GM21526 (cell line): Measurements from ENCODE around the gene TULP1.

Experiments used
- ATAC-seq: cut with Tn5 transposase; IDR thresholded peaks from one replicate; pipeline ENCODE4 v1.9.1; 2021; ENCODE audit warnings: moderate library complexity; ENCODE audit not compliant: unreplicated experiment, low FRiP score

TULP1 gene

GRCh38 chr6:35499372-35499771 lies 13.3 kb downstream of the TULP1 start:
- no peak for ATAC-seq

- no peak for ATAC-seq
These were observed 14.2 kb downstream of the TULP1 start for GRCh38 chr6:35498422-35499067.

GRCh38 chr6:35497571-35498421 lies 14.9 kb downstream of the TULP1 start:
- ATAC-seq: no peak

GRCh38 chr6:35496841-35497570 lies 15.7 kb downstream of the TULP1 start, which contains the start of gene TEAD3:
Gene TEAD3, minus strand, starts transcription at chr6:35497079.
- no peak for ATAC-seq

GRCh38 chr6:35496036-35496840 lies 16.5 kb downstream of the TULP1 start:
- ATAC-seq: no peak

GRCh38 chr6:35495258-35496035 lies 17.2 kb downstream of the TULP1 start:
- no peak for ATAC-seq

GRCh38 chr6:35494161-35494563 lies 18.5 kb downstream of the TULP1 start:
- ATAC-seq: no peak

GRCh38 chr6:35493307-35493983 lies 19.3 kb downstream of the TULP1 start:
- ATAC-seq: no peak

GRCh38 chr6:35492974-35493284 lies 19.8 kb downstream of the TULP1 start:
- no peak for ATAC-seq

GRCh38 chr6:35492258-35492973 lies 20.3 kb downstream of the TULP1 start:
- ATAC-seq: no peak

- ATAC-seq: no peak
These were observed 21.0 kb downstream of the TULP1 start for GRCh38 chr6:35491558-35492257.

GRCh38 chr6:35490821-35491557 lies 21.7 kb downstream of the TULP1 start:
- ATAC-seq: no peak

GRCh38 chr6:35489995-35490791 lies 22.5 kb downstream of the TULP1 start:
- no peak for ATAC-seq

GRCh38 chr6:35489066-35489465 lies 23.6 kb downstream of the TULP1 start:
- no peak for ATAC-seq

GRCh38 chr6:35488517-35488862 lies 24.2 kb downstream of the TULP1 start:
- no peak for ATAC-seq

GRCh38 chr6:35487658-35488516 lies 24.8 kb downstream of the TULP1 start:
- no peak for ATAC-seq
